HCT116 (cell line): ENCODE measurements around the gene SMC1B. TPM values are rescaled to one million over a fixed set of nuclear protein-coding genes. Genes with fewer than 3 reads are reported as not detected.

Experiments
- ATAC-seq: fragments of 200-7000 bp; cut with Tn5 transposase; 2 replicates; pipeline ENCODE4 v1.9.1; 2020; ENCODE audit warnings: mild to moderate bottlenecking, moderate library complexity
- BruUV-seq: library from RNA; stranded (reverse); fragments of 400-500 nt; replicated peaks from 2 replicates; lab custom pipeline; 2021; lab: Mats Ljungman, UMichigan
- CTCF ChIA-PET: fragments of 300-600 bp; sonication (Branson Sonifier 250); formaldehyde crosslinking; loops from one replicate; lab custom pipeline; 2021; ENCODE audit warnings: antibody characterized with exemption; lab: Charles Lee
- POLR2A ChIA-PET: fragments of 300-600, 350-600 bp; sonication (Branson Sonifier 250); formaldehyde crosslinking; loops from one replicate; lab custom pipeline; 2021; ENCODE audit warnings: antibody characterized with exemption; lab: Charles Lee
- RAD21 ChIA-PET, 2 experiments: fragments of 300-600 bp; sonication (Branson Sonifier 250); formaldehyde crosslinking; loops; one replicate each; lab custom pipeline; 2023; ENCODE audit warnings: low total read pairs in 2 of 2; ENCODE audit not compliant: uncharacterized antibody in 2 of 2, unreplicated experiment in 2 of 2, low non-redundant PET in 1 of 2; lab: Charles Lee
- DNase-seq: peaks from one replicate; pipeline ENCODE4 v3.0.0-alpha.2; 2010; ENCODE audit warnings: low read depth, low spot score
- H2AFZ ChIP-seq: fragments of 200-600 bp; shearing (Covaris generic), sonication (generic); 2 replicates; pipeline ENCODE4 v1.6.1; 2017; ENCODE audit warnings: low read depth, mixed run types, mixed read lengths, antibody characterized with exemption, low read length; ENCODE audit not compliant: poor library complexity, severe bottlenecking
- H3K27ac ChIP-seq: 2 replicates; pipeline ENCODE4 v1.5.1; 2012; ENCODE audit warnings: low read depth, low read length
- H3K27me3 ChIP-seq: fragments of 200-600 bp; sonication (generic); 2 replicates; pipeline ENCODE4 v1.6.1; 2016; ENCODE audit warnings: mixed run types, low read length, mixed read lengths; ENCODE audit not compliant: insufficient read depth
- H3K36me3 ChIP-seq, 2 experiments: fragments of 200-500 bp in 1 of 2; fragments of 200-600 bp in 1 of 2; sonication (Bioruptor generic) in 1 of 2; sonication (generic) in 1 of 2; 2 replicates each; pipeline versions ENCODE4 v1.5.1 to v1.6.1; 2014 to 2016; ENCODE audit warnings: low read length in 2 of 2, inconsistent platforms in 1 of 2, mixed read lengths in 1 of 2, mixed run types in 1 of 2; ENCODE audit not compliant: insufficient read depth in 2 of 2, control insufficient read depth in 1 of 2
- H3K4me1 ChIP-seq, 2 experiments: fragments of 200-600 bp in 1 of 2; sonication (generic) in 1 of 2; 2 replicates each; pipeline versions ENCODE4 v1.5.1 to v1.6.1; 2012 to 2017; ENCODE audit warnings: low read length in 2 of 2, inconsistent platforms in 1 of 2, mild to moderate bottlenecking in 1 of 2, mixed read lengths in 1 of 2, mixed run types in 1 of 2, moderate library complexity in 1 of 2; ENCODE audit not compliant: insufficient read depth in 2 of 2, control insufficient read depth in 1 of 2
- H3K4me2 ChIP-seq: fragments of 200-600 bp; sonication (generic); 2 replicates; pipeline ENCODE4 v1.6.1; 2017; ENCODE audit warnings: mixed run types, low read length, mixed read lengths
- H3K4me3 ChIP-seq, 2 experiments: fragments of 200-600 bp in 1 of 2; sonication (generic) in 1 of 2; replicated peaks in 1 of 2; 2 replicates each; pipeline ENCODE4 v1.5.1; 2011 to 2016; ENCODE audit warnings: low read length in 2 of 2, control low read depth in 1 of 2, low read depth in 1 of 2, mild to moderate bottlenecking in 1 of 2, mixed read lengths in 1 of 2, mixed run types in 1 of 2
- H3K79me2 ChIP-seq: fragments of 200-600 bp; sonication (generic); 2 replicates; pipeline ENCODE4 v1.6.1; 2017; ENCODE audit warnings: mild to moderate bottlenecking, mixed run types, low read length, moderate library complexity, mixed read lengths; ENCODE audit not compliant: insufficient read depth
- H3K9ac ChIP-seq: fragments of 200-600 bp; sonication (generic); 2 replicates; pipeline ENCODE4 v1.6.1; 2016; ENCODE audit warnings: low read length, mixed read lengths
- H3K9me2 ChIP-seq: fragments of 200-600 bp; sonication (generic), shearing (Covaris generic); 2 replicates; pipeline ENCODE4 v1.6.1; 2017; ENCODE audit warnings: mixed run types, mild to moderate bottlenecking, moderate library complexity; ENCODE audit not compliant: insufficient read depth
- H3K9me3 ChIP-seq, 2 experiments: fragments of 200-500 bp in 1 of 2; fragments of 200-600 bp in 1 of 2; sonication (Bioruptor generic) in 1 of 2; sonication (generic) in 1 of 2; 2 replicates each; pipeline ENCODE4 v1.6.1; 2014 to 2017; ENCODE audit warnings: low read length in 2 of 2, mixed read lengths in 2 of 2, inconsistent platforms in 1 of 2, low read depth in 1 of 2, mild to moderate bottlenecking in 1 of 2, mixed run types in 1 of 2, moderate library complexity in 1 of 2; ENCODE audit not compliant: control insufficient read depth in 1 of 2, insufficient read depth in 1 of 2
- H4K20me1 ChIP-seq: fragments of 200-600 bp; sonication (generic), shearing (Covaris generic); 2 replicates; pipeline ENCODE4 v1.6.1; 2017; ENCODE audit warnings: mixed run types, mild to moderate bottlenecking, moderate library complexity; ENCODE audit not compliant: insufficient read depth
- EZH2 ChIP-seq: fragments of 200-600 bp; sonication (generic); IDR thresholded peaks from 2 replicates; pipeline ENCODE4 v1.6.1; 2017; ENCODE audit warnings: antibody characterized with exemption, mixed run types
- FOSL1 ChIP-seq: IDR thresholded peaks from 2 replicates; pipeline ENCODE4 v1.6.1; 2012; ENCODE audit warnings: low read depth
- MAX ChIP-seq: IDR thresholded peaks from 2 replicates; pipeline ENCODE4 v1.6.1; 2012
- POLR2A ChIP-seq: IDR thresholded peaks from 2 replicates; pipeline ENCODE4 v1.7.0; 2011; ENCODE audit warnings: borderline replicate concordance; ENCODE audit not compliant: insufficient read depth, insufficient read length; ENCODE audit errors: extremely low read depth
- RAD21 ChIP-seq: IDR thresholded peaks from 2 replicates; pipeline ENCODE4 v1.6.1; 2012; ENCODE audit warnings: low read depth, mild to moderate bottlenecking
- SP1 ChIP-seq: IDR thresholded peaks from 2 replicates; pipeline ENCODE4 v1.6.1; 2012; ENCODE audit warnings: low read depth
- YY1 ChIP-seq: IDR thresholded peaks from 2 replicates; pipeline ENCODE4 v1.6.1; 2011; ENCODE audit warnings: low read length, low read depth, moderate library complexity, mild to moderate bottlenecking; ENCODE audit not compliant: insufficient replicate concordance; ENCODE audit errors: extremely low read depth
- ZNF274 ChIP-seq: fragments of 200-500 bp; sonication (Bioruptor generic); IDR thresholded peaks from 2 replicates; pipeline ENCODE4 v1.6.1; 2014; ENCODE audit warnings: mild to moderate bottlenecking, low read depth, low read length, inconsistent platforms
- intact Hi-C: fragments of 100-400 bp; cut with micrococcal nuclease; formaldehyde crosslinking; loops from 2 replicates; pipeline ENCODE4 v1.10.0; 2022
- total RNA-seq: library from RNA; stranded (reverse); gene quantifications from one replicate; pipeline ENCODE4 v1.2.1, GENCODE V29; 2021; ENCODE audit not compliant: unreplicated experiment
- TF ChIP-seq, protein P1 (sequence below): IDR thresholded peaks from 2 replicates; pipeline ENCODE4 v1.6.1; 2011; ENCODE audit warnings: mild to moderate bottlenecking, low read length, moderate library complexity; ENCODE audit not compliant: insufficient replicate concordance; ENCODE audit errors: extremely low read depth
- TF ChIP-seq, protein P2 (sequence below): IDR thresholded peaks from 2 replicates; pipeline ENCODE4 v1.6.1; 2012; ENCODE audit warnings: low read depth

SMC1B gene
- total RNA-seq, 1 experiment from 2014 or later = not detected

DNA sequence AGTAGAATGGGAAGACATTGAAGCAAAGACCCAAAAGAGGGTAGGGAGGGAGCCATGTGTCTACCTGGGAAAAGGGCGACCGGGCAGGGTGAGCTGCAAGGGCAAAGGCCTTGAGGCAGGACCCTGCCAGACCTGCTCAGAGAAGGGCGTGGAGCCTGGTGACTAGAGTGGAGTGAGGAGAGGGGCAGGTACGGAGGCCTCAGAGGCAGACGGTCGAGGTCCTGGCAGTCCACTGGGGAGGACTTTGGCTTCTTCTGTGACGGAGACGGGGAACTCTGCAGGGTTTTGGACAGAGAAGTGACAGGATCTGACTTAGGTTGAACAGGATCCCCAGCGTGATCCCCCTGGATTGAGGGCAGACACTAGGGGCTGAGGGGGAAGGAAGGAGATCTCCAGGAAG lies 13.0 kb upstream of the SMC1B start:
- ChIA-PET CTCF (no interaction called here), POLR2A (no interaction called here), RAD21 (no interaction called here)
- H3K9ac ChIP-seq = no peak overlapping the region
- intact Hi-C loops = no loop called here
- no TSS peak for BruUV-seq
- no peaks in the 10 kb centered on the region for H3K79me2 ChIP-seq
- H3K27me3 ChIP-seq = no peaks in the 10 kb centered on the region
- no peak overlapping the region for H2AFZ ChIP-seq
- no peaks in the 10 kb centered on the region for H4K20me1 ChIP-seq
- H3K27ac ChIP-seq = no peak overlapping the region
- no peaks in the 10 kb centered on the region for H3K9me2 ChIP-seq
- no peak overlapping the region for H3K4me3 ChIP-seq
- no peaks in the 10 kb centered on the region for H3K9me3 ChIP-seq
- no peak for DNase-seq
- no peak for ATAC-seq
- H3K36me3 ChIP-seq = no peaks in the 10 kb centered on the region
- H3K4me1 ChIP-seq = no peaks in the 10 kb centered on the region
- no peak overlapping the region for H3K4me2 ChIP-seq
- TF ChIP-seq RAD21 (no peak), MAX (no peak), POLR2A (no peak), SP1 (no peak), EZH2 (no peak), YY1 (no peak)

DNA sequence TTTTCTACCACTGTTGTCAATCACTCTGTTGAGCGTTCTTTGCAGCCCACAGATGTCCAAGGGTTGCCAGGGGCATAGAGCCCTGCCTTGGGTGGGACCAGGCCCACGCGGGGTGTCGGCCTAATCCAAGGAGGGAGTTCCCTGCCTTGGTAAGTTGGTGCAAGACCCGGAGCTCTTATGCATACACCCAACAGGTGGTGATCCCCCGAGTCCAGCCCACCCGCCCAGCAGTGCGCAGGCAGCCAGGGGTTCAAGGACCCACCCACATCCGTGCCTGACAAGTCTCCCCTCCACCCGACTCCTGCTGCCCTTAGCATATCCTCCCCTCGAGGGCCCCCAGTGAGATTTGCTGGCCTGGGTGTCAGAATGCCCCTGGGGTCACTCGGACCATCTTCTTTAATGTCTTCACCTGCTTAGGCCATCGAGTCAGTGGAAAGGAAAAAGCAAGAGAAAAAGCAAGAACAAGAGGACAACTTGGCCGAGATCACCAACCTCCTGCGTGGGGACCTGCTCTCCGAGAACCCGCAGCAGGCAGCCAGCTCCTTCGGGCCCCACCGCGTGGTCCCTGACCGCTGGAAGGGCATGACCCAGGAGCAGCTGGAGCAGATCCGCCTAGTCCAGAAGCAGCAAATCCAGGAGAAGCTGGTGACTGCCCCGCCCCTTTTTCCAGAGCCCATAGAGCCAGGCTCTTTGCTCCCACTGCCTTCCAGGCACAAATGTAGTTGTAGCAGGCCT lies 12.3 kb upstream of the SMC1B start:
- intact Hi-C loops = no loop called here
- Histone ChIP-seq H3K27me3 (no peaks in the 10 kb centered on the region), H3K9me2 (no peaks in the 10 kb centered on the region), H4K20me1 (no peaks in the 10 kb centered on the region), H3K79me2 (no peaks in the 10 kb centered on the region), H3K27ac (no peak overlapping the region), H2AFZ (no peak overlapping the region), H3K4me2 (no peak overlapping the region), H3K4me3 (no peak overlapping the region), H3K9me3 (no peaks in the 10 kb centered on the region), H3K4me1 (no peaks in the 10 kb centered on the region), H3K36me3 (no peaks in the 10 kb centered on the region), H3K9ac (no peak overlapping the region)
- ATAC-seq (no peak), DNase-seq (no peak)
- RAD21 ChIA-PET = no interaction called here
- TF ChIP-seq ZNF274 (no peak), RAD21 (no peak), FOSL1 (no peak)
- TF ChIP-seq, protein P1, sequence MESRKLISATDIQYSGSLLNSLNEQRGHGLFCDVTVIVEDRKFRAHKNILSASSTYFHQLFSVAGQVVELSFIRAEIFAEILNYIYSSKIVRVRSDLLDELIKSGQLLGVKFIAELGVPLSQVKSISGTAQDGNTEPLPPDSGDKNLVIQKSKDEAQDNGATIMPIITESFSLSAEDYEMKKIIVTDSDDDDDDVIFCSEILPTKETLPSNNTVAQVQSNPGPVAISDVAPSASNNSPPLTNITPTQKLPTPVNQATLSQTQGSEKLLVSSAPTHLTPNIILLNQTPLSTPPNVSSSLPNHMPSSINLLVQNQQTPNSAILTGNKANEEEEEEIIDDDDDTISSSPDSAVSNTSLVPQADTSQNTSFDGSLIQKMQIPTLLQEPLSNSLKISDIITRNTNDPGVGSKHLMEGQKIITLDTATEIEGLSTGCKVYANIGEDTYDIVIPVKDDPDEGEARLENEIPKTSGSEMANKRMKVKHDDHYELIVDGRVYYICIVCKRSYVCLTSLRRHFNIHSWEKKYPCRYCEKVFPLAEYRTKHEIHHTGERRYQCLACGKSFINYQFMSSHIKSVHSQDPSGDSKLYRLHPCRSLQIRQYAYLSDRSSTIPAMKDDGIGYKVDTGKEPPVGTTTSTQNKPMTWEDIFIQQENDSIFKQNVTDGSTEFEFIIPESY = no peak
- TF ChIP-seq, protein P2, sequence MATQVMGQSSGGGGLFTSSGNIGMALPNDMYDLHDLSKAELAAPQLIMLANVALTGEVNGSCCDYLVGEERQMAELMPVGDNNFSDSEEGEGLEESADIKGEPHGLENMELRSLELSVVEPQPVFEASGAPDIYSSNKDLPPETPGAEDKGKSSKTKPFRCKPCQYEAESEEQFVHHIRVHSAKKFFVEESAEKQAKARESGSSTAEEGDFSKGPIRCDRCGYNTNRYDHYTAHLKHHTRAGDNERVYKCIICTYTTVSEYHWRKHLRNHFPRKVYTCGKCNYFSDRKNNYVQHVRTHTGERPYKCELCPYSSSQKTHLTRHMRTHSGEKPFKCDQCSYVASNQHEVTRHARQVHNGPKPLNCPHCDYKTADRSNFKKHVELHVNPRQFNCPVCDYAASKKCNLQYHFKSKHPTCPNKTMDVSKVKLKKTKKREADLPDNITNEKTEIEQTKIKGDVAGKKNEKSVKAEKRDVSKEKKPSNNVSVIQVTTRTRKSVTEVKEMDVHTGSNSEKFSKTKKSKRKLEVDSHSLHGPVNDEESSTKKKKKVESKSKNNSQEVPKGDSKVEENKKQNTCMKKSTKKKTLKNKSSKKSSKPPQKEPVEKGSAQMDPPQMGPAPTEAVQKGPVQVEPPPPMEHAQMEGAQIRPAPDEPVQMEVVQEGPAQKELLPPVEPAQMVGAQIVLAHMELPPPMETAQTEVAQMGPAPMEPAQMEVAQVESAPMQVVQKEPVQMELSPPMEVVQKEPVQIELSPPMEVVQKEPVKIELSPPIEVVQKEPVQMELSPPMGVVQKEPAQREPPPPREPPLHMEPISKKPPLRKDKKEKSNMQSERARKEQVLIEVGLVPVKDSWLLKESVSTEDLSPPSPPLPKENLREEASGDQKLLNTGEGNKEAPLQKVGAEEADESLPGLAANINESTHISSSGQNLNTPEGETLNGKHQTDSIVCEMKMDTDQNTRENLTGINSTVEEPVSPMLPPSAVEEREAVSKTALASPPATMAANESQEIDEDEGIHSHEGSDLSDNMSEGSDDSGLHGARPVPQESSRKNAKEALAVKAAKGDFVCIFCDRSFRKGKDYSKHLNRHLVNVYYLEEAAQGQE = no peak
- POLR2A ChIA-PET = no interaction called here
- CTCF ChIA-PET = no interaction called here
- no TSS peak for BruUV-seq
